Neural cell (in vitro differentiated cells): ENCODE data around the gene KIRREL3. TPM values are rescaled to one million over a fixed set of nuclear protein-coding genes. Genes with fewer than 3 reads are reported as not detected.

Experiments
- H2AFZ ChIP-seq: fragments of 200-600, 300-800 bp; sonication (generic), shearing (Covaris generic); 2 replicates; pipeline ENCODE4 v1.6.0; 2014; ENCODE audit warnings: low read depth, mild to moderate bottlenecking, antibody characterized with exemption, low read length, moderate library complexity
- H3F3A ChIP-seq: fragments of 200-600 bp; shearing (Covaris generic); 2 replicates; pipeline ENCODE4 v1.6.1; 2016; ENCODE audit warnings: mild to moderate bottlenecking, moderate library complexity, mixed read lengths, antibody characterized with exemption, low read length; ENCODE audit not compliant: insufficient read depth, poor library complexity, severe bottlenecking
- H3K27ac ChIP-seq: fragments of 200-600, 300-800 bp; sonication (generic), shearing (Covaris generic); 2 replicates; pipeline ENCODE4 v1.5.1; 2014; ENCODE audit warnings: mild to moderate bottlenecking, low read length, moderate library complexity
- H3K27me3 ChIP-seq: fragments of 300-800, 200-600 bp; sonication (generic), shearing (Covaris generic); 2 replicates; pipeline ENCODE4 v1.6.0; 2014; ENCODE audit warnings: mild to moderate bottlenecking, low read depth, low read length, moderate library complexity; ENCODE audit not compliant: insufficient read depth
- H3K36me3 ChIP-seq: fragments of 300-800, 200-600 bp; sonication (generic), shearing (Covaris generic); 2 replicates; pipeline ENCODE4 v1.5.1; 2014; ENCODE audit warnings: mild to moderate bottlenecking, antibody characterized with exemption, low read length, moderate library complexity; ENCODE audit not compliant: insufficient read depth
- H3K4me2 ChIP-seq: fragments of 300-800, 200-600 bp; sonication (generic), shearing (Covaris generic); 2 replicates; pipeline ENCODE4 v1.6.0; 2014; ENCODE audit warnings: mild to moderate bottlenecking, low read length
- H3K4me3 ChIP-seq: fragments of 300-800, 200-600 bp; sonication (generic), shearing (Covaris generic); 2 replicates; pipeline ENCODE4 v1.5.1; 2014; ENCODE audit warnings: mild to moderate bottlenecking, low read length, moderate library complexity
- H3K79me2 ChIP-seq: fragments of 200-600 bp; shearing (Covaris generic); replicated peaks from 2 replicates; pipeline ENCODE4 v1.6.0; 2014; ENCODE audit warnings: mild to moderate bottlenecking, low read length, moderate library complexity; ENCODE audit not compliant: insufficient read depth
- H3K9ac ChIP-seq: fragments of 300-800, 200-600 bp; sonication (generic), shearing (Covaris generic); 2 replicates; pipeline ENCODE4 v1.6.1; 2016; ENCODE audit warnings: mild to moderate bottlenecking, low read length, mixed read lengths
- H3K9me2 ChIP-seq: fragments of 200-600 bp; shearing (Covaris generic); 2 replicates; pipeline ENCODE4 v1.6.1; 2016; ENCODE audit warnings: mild to moderate bottlenecking, low read length, mixed read lengths; ENCODE audit not compliant: insufficient read depth
- H3K9me3 ChIP-seq: fragments of 200-600, 300-800 bp; sonication (generic), shearing (Covaris generic); 2 replicates; pipeline ENCODE4 v1.6.1; 2016; ENCODE audit warnings: mild to moderate bottlenecking, mixed run types, low read length, moderate library complexity, mixed read lengths
- H4K20me1 ChIP-seq: fragments of 200-600 bp; shearing (Covaris generic); 2 replicates; pipeline ENCODE4 v1.6.1; 2016; ENCODE audit warnings: mild to moderate bottlenecking, mixed run types; ENCODE audit not compliant: insufficient read depth
- EP300 ChIP-seq: fragments of 450-650 bp; conservative IDR thresholded peaks from 2 replicates; pipeline ENCODE4 v1.6.1; 2014; ENCODE audit warnings: antibody characterized with exemption, mild to moderate bottlenecking, moderate library complexity; ENCODE audit not compliant: poor library complexity, severe bottlenecking
- EZH2 ChIP-seq: fragments of 200-600, 300-800 bp; shearing (Covaris generic), sonication (generic); IDR thresholded peaks from 2 replicates; pipeline ENCODE4 v1.6.1; 2014; ENCODE audit warnings: antibody characterized with exemption, low read length, borderline replicate concordance, mild to moderate bottlenecking; ENCODE audit not compliant: insufficient read depth, poor library complexity, severe bottlenecking
- MXI1 ChIP-seq: fragments of 450-650 bp; conservative IDR thresholded peaks from 2 replicates; pipeline ENCODE4 v1.6.1; 2014; ENCODE audit warnings: antibody characterized with exemption, mild to moderate bottlenecking; ENCODE audit not compliant: poor library complexity, severe bottlenecking
- POLR2AphosphoS5 ChIP-seq: IDR thresholded peaks from 2 replicates; pipeline ENCODE4 v1.6.1; 2012
- RAD21 ChIP-seq: fragments of 450-650 bp; conservative IDR thresholded peaks from 2 replicates; pipeline ENCODE4 v1.6.1; 2014; ENCODE audit warnings: antibody characterized with exemption, mild to moderate bottlenecking, moderate library complexity
- SMC3 ChIP-seq: fragments of 450-650 bp; conservative IDR thresholded peaks from 2 replicates; pipeline ENCODE4 v1.6.1; 2014; ENCODE audit warnings: antibody characterized with exemption, mild to moderate bottlenecking, moderate library complexity; ENCODE audit not compliant: poor library complexity
- TAF1 ChIP-seq: IDR thresholded peaks from 2 replicates; pipeline ENCODE4 v1.6.1; 2012; ENCODE audit warnings: low read depth
- polyA plus RNA-seq: library from polyadenylated mRNA; depleted of rRNA; stranded (reverse); fragments of >200 nt; gene quantifications from 2 replicates; pipeline ENCODE4 v1.2.3, GENCODE V29; 2014
- TF ChIP-seq, protein P1 (sequence below): fragments of 450-650 bp; IDR thresholded peaks from 2 replicates; pipeline ENCODE4 v1.5.1; 2014; ENCODE audit warnings: antibody characterized with exemption, mild to moderate bottlenecking, moderate library complexity; ENCODE audit not compliant: poor library complexity, severe bottlenecking
- TF ChIP-seq, protein P2 (sequence below): IDR thresholded peaks from 2 replicates; pipeline ENCODE4 v1.6.1; 2012; ENCODE audit warnings: borderline replicate concordance

The KIRREL3 gene
- polyA plus RNA-seq, 1 donor from 2014 or later: 23.8 TPM

GRCh38 chr11:126405374-126405773 is 595.2 kb downstream of the KIRREL3 start:
- Histone ChIP-seq H3K9me3 (no peaks in the 10 kb centered on the region), H3K27ac (no peak overlapping the region), H3K27me3 (no peaks in the 10 kb centered on the region), H3K4me3 (no peak overlapping the region), H3F3A (no peaks in the 10 kb centered on the region), H3K9ac (no peak overlapping the region), H4K20me1 (no peaks in the 10 kb centered on the region), H3K36me3 (no peaks in the 10 kb centered on the region), H3K4me2 (no peak overlapping the region), H2AFZ (no peak overlapping the region), H3K9me2 (no peaks in the 10 kb centered on the region), H3K79me2 (no peaks in the 10 kb centered on the region)
- TF ChIP-seq EP300: no peak
- TF ChIP-seq EZH2: no peak
- TF ChIP-seq RAD21: no peak
- TF ChIP-seq, protein P1, sequence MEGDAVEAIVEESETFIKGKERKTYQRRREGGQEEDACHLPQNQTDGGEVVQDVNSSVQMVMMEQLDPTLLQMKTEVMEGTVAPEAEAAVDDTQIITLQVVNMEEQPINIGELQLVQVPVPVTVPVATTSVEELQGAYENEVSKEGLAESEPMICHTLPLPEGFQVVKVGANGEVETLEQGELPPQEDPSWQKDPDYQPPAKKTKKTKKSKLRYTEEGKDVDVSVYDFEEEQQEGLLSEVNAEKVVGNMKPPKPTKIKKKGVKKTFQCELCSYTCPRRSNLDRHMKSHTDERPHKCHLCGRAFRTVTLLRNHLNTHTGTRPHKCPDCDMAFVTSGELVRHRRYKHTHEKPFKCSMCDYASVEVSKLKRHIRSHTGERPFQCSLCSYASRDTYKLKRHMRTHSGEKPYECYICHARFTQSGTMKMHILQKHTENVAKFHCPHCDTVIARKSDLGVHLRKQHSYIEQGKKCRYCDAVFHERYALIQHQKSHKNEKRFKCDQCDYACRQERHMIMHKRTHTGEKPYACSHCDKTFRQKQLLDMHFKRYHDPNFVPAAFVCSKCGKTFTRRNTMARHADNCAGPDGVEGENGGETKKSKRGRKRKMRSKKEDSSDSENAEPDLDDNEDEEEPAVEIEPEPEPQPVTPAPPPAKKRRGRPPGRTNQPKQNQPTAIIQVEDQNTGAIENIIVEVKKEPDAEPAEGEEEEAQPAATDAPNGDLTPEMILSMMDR: no peak
- no peak for TF ChIP-seq TAF1
- no peak for TF ChIP-seq POLR2AphosphoS5
- no peak for TF ChIP-seq MXI1
- no peak for TF ChIP-seq SMC3
- TF ChIP-seq, protein P2, sequence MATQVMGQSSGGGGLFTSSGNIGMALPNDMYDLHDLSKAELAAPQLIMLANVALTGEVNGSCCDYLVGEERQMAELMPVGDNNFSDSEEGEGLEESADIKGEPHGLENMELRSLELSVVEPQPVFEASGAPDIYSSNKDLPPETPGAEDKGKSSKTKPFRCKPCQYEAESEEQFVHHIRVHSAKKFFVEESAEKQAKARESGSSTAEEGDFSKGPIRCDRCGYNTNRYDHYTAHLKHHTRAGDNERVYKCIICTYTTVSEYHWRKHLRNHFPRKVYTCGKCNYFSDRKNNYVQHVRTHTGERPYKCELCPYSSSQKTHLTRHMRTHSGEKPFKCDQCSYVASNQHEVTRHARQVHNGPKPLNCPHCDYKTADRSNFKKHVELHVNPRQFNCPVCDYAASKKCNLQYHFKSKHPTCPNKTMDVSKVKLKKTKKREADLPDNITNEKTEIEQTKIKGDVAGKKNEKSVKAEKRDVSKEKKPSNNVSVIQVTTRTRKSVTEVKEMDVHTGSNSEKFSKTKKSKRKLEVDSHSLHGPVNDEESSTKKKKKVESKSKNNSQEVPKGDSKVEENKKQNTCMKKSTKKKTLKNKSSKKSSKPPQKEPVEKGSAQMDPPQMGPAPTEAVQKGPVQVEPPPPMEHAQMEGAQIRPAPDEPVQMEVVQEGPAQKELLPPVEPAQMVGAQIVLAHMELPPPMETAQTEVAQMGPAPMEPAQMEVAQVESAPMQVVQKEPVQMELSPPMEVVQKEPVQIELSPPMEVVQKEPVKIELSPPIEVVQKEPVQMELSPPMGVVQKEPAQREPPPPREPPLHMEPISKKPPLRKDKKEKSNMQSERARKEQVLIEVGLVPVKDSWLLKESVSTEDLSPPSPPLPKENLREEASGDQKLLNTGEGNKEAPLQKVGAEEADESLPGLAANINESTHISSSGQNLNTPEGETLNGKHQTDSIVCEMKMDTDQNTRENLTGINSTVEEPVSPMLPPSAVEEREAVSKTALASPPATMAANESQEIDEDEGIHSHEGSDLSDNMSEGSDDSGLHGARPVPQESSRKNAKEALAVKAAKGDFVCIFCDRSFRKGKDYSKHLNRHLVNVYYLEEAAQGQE: no peak

GRCh38 chr11:126404367-126404766 is 596.2 kb downstream of the KIRREL3 start:
- H3K4me3 ChIP-seq: no peak overlapping the region
- no peaks in the 10 kb centered on the region for H4K20me1 ChIP-seq
- no peak overlapping the region for H3K27ac ChIP-seq
- no peak overlapping the region for H3K4me2 ChIP-seq
- no peaks in the 10 kb centered on the region for H3K36me3 ChIP-seq
- TF ChIP-seq, protein P2: no peak
- TF ChIP-seq SMC3 (no peak), MXI1 (no peak), TAF1 (no peak)
- TF ChIP-seq, protein P1: no peak
- no peaks in the 10 kb centered on the region for H3K27me3 ChIP-seq
- no peaks in the 10 kb centered on the region for H3K79me2 ChIP-seq
- no peak overlapping the region for H3K9ac ChIP-seq
- no peaks in the 10 kb centered on the region for H3F3A ChIP-seq
- H3K9me3 ChIP-seq: no peaks in the 10 kb centered on the region
- H2AFZ ChIP-seq: no peak overlapping the region
- no peaks in the 10 kb centered on the region for H3K9me2 ChIP-seq
